MCF 10A (cell line): ENCODE data around the gene ZNF423. TPM values are rescaled to one million over a fixed set of nuclear protein-coding genes. Genes with fewer than 3 reads are reported as not detected.
"Not testable (repeated sequence)": the region's sequence is repeated elsewhere in the genome, so short reads cannot be mapped to it uniquely, and the experiment has no call there.

Experiments used
- BruUV-seq: library from RNA; stranded (reverse); fragments of 400-500 nt; replicated peaks from 2 replicates; lab custom pipeline; 2021; lab: Mats Ljungman, UMichigan
- CTCF ChIA-PET: fragments of 300-600 bp; sonication (Branson Sonifier 250); formaldehyde crosslinking; extraction: SDS; loops from one replicate; lab custom pipeline; 2021; ENCODE audit warnings: antibody characterized with exemption, inconsistent platforms; lab: Yijun Ruan, JAX
- POLR2A ChIA-PET: fragments of 300-600, 350-650 bp; sonication (Branson Sonifier 250); formaldehyde crosslinking; extraction: SDS; loops from one replicate; lab custom pipeline; 2020; ENCODE audit warnings: antibody characterized with exemption, inconsistent platforms; lab: Yijun Ruan, JAX
- DNase-seq: peaks from one replicate; pipeline ENCODE4 v3.0.0-alpha.2; 2018; ENCODE audit not compliant: unreplicated experiment
- H3K27ac Mint-ChIP-seq: one replicate; pipeline ENCODE4 v1.8.0; 2022; ENCODE audit warnings: mild to moderate bottlenecking, low read depth, mixed read lengths; ENCODE audit not compliant: unreplicated experiment
- H3K27me3 Mint-ChIP-seq: one replicate; pipeline ENCODE4 v1.8.0; 2022; ENCODE audit warnings: mixed read lengths; ENCODE audit not compliant: insufficient read depth, unreplicated experiment
- H3K36me3 Mint-ChIP-seq: one replicate; pipeline ENCODE4 v1.8.0; 2022; ENCODE audit warnings: mild to moderate bottlenecking, moderate library complexity, mixed read lengths; ENCODE audit not compliant: insufficient read depth, unreplicated experiment
- H3K4me1 Mint-ChIP-seq: one replicate; pipeline ENCODE4 v1.8.0; 2022; ENCODE audit warnings: mixed read lengths; ENCODE audit not compliant: insufficient read depth, unreplicated experiment
- H3K4me3 Mint-ChIP-seq: one replicate; pipeline ENCODE4 v1.8.0; 2022; ENCODE audit warnings: mild to moderate bottlenecking, moderate library complexity, mixed read lengths; ENCODE audit not compliant: unreplicated experiment
- H3K9me3 Mint-ChIP-seq: one replicate; pipeline ENCODE4 v1.8.0; 2022; ENCODE audit warnings: mixed read lengths; ENCODE audit not compliant: unreplicated experiment
- CTCF ChIP-seq: fragments of 200-600 bp; IDR thresholded peaks from one replicate; pipeline ENCODE4 v1.8.0; 2022; ENCODE audit warnings: antibody characterized with exemption, mild to moderate bottlenecking; ENCODE audit not compliant: unreplicated experiment
- intact Hi-C: fragments of 100-400 bp; cut with micrococcal nuclease; formaldehyde crosslinking; loops from 2 replicates; pipeline ENCODE4 v1.14.1; 2022
- total RNA-seq: library from RNA; stranded (reverse); gene quantifications from 2 replicates; pipeline ENCODE4 v1.2.3, GENCODE V29; 2022

The ZNF423 gene
- total RNA-seq, 1 experiment from 2014 or later = not detected

- CTCF ChIA-PET = interaction anchor here (0.6 to 1.5 kb wide), 11 partner anchors 9 to 512 kb away, joined by 3 to 13 read pairs (median 3); no protein-coding TSS in a partner anchor
- Mint-ChIP-seq H3K4me1 (no peaks in the 10 kb centered on the region), H3K27ac (no peak overlapping the region), H3K4me3 (no peak overlapping the region), H3K27me3 (peaks cover 34% of the 10 kb centered on the region), H3K36me3 (no peaks in the 10 kb centered on the region), H3K9me3 (no peaks in the 10 kb centered on the region)
- BruUV-seq = no TSS peak
- DNase-seq = no peak
- intact Hi-C loops = no loop called here
- peak; percentile 64 for TF ChIP-seq CTCF
- POLR2A ChIA-PET = no interaction called here
Measured at GRCh38 chr16:49876716-49877129, 20.8 kb upstream of the ZNF423 start.

- no TSS peak for BruUV-seq
- no peak for DNase-seq
- no peaks in the 10 kb centered on the region for H3K4me1 Mint-ChIP-seq
- ChIA-PET POLR2A (no interaction called here), CTCF (interaction anchor here (0.6 to 1.5 kb wide), 9 partner anchors 8 to 511 kb away, joined by 3 to 7 read pairs (median 3); no protein-coding TSS in a partner anchor)
- H3K27me3 Mint-ChIP-seq = peaks cover 41% of the 10 kb centered on the region
- intact Hi-C loops = no loop called here
- no peaks in the 10 kb centered on the region for H3K36me3 Mint-ChIP-seq
- no peak overlapping the region for H3K4me3 Mint-ChIP-seq
- H3K27ac Mint-ChIP-seq = no peak overlapping the region
- no peaks in the 10 kb centered on the region for H3K9me3 Mint-ChIP-seq
- TF ChIP-seq CTCF = no peak
Measured at GRCh38 chr16:49875806-49876715, 20.1 kb upstream of the ZNF423 start.

DNA sequence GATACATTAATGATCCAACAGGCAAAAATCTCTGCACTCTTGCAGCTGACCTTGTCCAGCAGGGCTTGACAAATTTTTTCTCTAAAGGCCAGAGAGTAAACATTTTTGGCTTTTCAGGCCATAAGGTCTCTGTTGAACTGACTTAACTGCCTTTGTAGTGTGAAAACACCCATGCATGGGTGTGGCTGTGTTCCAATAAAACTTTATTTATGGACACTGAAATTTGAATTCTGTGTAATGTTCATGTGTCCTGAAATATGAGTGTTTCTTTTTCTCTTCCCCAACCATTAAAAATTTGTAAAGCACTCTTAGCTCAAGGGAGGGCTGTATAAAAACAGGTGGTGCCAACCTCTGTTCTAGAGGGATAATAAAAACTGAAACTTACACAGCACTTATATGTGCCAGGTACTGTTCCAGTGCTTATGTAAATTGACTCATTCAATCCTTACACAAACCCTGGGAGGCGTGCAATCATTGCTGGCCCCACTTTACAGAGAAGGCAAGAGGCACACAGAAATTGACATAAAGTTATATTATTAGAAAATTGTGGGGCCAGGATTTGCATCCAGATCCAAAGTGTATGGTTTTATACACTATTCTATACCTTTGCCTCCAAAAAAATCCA, 18.8 kb upstream of the ZNF423 start:
- H3K36me3 Mint-ChIP-seq = no peaks in the 10 kb centered on the region
- H3K4me1 Mint-ChIP-seq = no peaks in the 10 kb centered on the region
- H3K4me3 Mint-ChIP-seq = no peak overlapping the region
- H3K27me3 Mint-ChIP-seq = peaks cover 54% of the 10 kb centered on the region
- CTCF ChIA-PET = interaction anchor here (0.7 to 1.4 kb wide), 3 partner anchors 12 to 1012 kb away, joined by 3 to 7 read pairs (median 6); no protein-coding TSS in a partner anchor
- no peak for DNase-seq
- no peak overlapping the region for H3K27ac Mint-ChIP-seq
- intact Hi-C loops = no loop called here
- no TSS peak for BruUV-seq
- POLR2A ChIA-PET = interaction anchor here (0.8 kb wide), 1 partner anchor 419 kb away, joined by 3 read pairs; no protein-coding TSS in a partner anchor
- TF ChIP-seq CTCF = no peak
- no peaks in the 10 kb centered on the region for H3K9me3 Mint-ChIP-seq

- BruUV-seq, H3K9me3 Mint-ChIP-seq, H3K4me1 Mint-ChIP-seq, H3K36me3 Mint-ChIP-seq, H3K4me3 Mint-ChIP-seq, POLR2A ChIA-PET, intact Hi-C loops, H3K27ac Mint-ChIP-seq, DNase-seq: not testable (repeated sequence)
- CTCF ChIA-PET = interaction anchor here (0.6 to 1.3 kb wide), 2 partner anchors 14 to 344 kb away, joined by 3 to 9 read pairs; no protein-coding TSS in a partner anchor
- peaks cover 83% of the 10 kb centered on the region for H3K27me3 Mint-ChIP-seq
Measured at GRCh38 chr16:49871824-49872223, 15.9 kb upstream of the ZNF423 start.
